GM10266 (cell line): Measurements from ENCODE around the gene MBD5.

Source experiments
- DNase-seq: peaks from one replicate; pipeline ENCODE4 v3.0.0; 2012; ENCODE audit errors: extremely low spot score
- TF ChIP-seq, protein P1 (sequence below): IDR thresholded peaks from 2 replicates; pipeline ENCODE4 v1.5.1; 2012; ENCODE audit warnings: mild to moderate bottlenecking, low read depth; ENCODE audit not compliant: control insufficient read depth, insufficient read depth; ENCODE audit errors: missing control alignments

Gene MBD5

DNA sequence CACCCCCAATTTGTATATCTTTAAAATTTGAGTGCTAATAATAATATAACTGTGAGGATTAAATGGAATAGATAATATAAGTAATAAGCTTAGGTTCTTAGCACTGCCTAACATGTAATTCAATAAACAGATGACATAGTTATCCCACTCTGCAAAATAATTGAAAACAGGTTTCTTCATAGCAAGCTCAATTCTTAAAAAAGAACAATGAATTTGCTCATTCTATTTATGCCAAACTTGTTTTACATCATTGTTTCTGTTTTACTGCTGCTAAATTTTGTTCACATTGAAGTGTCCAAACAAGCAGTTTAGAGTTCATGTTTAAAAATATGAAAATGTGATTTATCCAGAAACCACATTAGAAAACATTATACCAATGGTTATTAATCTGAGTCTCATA, 217.0 kb downstream of the MBD5 start:
- no peak for DNase-seq
- TF ChIP-seq, protein P1, sequence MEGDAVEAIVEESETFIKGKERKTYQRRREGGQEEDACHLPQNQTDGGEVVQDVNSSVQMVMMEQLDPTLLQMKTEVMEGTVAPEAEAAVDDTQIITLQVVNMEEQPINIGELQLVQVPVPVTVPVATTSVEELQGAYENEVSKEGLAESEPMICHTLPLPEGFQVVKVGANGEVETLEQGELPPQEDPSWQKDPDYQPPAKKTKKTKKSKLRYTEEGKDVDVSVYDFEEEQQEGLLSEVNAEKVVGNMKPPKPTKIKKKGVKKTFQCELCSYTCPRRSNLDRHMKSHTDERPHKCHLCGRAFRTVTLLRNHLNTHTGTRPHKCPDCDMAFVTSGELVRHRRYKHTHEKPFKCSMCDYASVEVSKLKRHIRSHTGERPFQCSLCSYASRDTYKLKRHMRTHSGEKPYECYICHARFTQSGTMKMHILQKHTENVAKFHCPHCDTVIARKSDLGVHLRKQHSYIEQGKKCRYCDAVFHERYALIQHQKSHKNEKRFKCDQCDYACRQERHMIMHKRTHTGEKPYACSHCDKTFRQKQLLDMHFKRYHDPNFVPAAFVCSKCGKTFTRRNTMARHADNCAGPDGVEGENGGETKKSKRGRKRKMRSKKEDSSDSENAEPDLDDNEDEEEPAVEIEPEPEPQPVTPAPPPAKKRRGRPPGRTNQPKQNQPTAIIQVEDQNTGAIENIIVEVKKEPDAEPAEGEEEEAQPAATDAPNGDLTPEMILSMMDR: no peak

DNA sequence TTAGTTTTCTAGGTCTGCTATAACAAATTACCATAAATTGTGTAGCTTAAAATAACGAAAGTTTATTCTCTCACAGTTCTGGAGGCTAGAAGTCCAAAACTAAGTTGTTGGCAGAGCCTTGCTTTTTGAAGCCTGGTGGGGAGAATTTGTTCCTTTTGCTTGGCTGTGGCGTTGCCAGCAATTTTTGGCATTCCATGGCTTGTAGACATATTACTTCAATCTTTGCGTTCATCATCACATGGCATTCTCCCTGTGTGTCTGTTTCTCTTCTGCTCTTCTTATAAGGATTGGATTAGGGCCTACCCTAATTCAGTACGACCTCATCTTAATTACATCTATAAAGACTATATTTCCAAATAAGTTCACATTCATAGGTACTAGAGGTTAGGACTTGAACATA, 217.7 kb downstream of the MBD5 start:
- DNase-seq: no peak

DNA sequence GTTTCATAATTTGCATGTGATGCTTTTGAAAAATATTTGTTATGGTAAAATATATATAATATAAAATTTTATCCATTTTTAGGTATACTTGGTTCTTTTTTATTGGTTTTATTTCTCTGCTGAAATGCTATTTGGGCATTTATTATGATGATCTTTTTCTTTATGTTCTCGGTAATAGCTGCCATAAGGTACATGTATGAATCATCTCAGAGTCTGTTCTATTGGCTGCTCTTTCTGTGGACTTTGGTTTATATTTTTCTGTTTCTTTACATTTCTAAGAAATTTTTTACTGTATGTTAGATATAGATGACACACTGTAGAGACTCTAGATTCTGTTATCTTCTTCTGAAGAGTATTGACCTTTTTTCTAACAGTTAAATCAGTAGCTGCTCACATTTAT, 219.9 kb downstream of the MBD5 start:
- TF ChIP-seq, protein P1: no peak
- no peak for DNase-seq

More for the DNA sequence above, 217.7 kb downstream of the MBD5 start:
- TF ChIP-seq, protein P1: no peak

DNA sequence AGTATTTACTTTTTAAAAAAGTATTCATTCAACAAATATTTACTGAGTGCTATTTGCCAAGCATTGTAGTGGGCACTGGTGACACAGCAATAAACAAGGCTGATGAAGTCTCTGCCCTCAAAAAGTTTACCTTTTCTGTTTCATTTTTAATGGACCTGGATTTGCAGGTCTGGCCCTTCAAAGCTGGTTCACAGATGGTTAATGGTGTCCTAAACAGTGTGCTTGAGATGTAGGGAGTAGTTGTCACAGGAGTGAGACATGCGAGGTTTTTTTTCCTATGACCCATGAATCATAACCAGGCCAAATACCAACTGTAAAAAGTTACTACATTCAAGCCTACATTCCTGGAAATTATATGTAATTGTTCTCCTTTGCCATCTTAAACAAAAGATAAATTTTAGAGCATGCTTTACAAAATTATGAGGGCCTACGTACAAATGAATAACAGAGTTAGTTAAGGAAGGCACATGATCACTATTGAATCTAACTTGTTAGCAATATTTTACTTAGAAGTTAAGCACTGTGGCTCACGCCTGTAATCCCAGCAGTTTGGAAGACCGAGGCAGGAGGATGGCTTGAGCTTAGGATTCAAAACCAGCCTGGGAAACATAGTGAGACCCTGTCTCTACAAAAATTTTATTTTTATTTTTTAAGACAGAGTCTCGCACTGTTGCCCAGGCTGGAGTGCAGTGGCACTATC, 223.9 kb downstream of the MBD5 start:
- TF ChIP-seq, protein P1: no peak
- DNase-seq: no peak

DNA sequence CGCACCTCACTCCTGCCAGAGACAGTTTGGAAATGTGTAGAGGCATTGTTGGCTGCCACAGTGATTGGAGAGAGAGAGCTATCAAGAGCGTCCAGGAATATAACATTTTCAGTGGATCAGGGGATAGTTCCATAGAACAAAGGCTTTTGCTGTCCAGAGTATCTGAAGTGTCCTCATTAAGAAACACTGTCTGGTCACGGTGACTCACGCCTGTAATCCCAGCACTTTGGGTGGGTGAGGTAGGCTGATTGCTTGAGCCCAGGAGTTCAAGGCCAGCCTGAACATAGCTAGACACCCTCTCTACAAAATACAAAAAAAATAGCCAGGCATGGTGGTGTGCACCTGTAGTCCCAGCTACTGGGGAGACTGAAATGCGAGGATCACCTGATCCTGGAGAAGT, 231.1 kb downstream of the MBD5 start:
- DNase-seq: no peak
- TF ChIP-seq, protein P1: no peak

DNA sequence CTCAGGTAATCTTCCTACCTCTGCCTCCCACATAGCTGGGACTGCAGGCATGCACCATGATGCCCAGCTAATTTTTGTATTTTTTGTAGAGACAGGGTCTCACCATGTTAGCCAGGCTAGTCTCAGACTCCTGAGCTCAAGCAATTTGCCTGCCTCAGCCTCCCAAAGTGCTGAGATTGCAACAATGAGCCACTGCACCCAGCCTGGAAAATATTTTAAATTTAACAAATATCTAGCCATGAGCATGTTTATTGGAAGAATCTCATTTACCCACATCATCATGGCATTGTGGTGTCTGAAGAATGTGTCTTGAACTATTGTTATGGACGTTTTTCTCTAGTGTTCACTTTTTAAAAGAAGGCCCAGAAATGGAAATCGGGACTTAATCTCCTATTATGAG, 231.8 kb downstream of the MBD5 start:
- no peak for DNase-seq
- TF ChIP-seq, protein P1: no peak

DNA sequence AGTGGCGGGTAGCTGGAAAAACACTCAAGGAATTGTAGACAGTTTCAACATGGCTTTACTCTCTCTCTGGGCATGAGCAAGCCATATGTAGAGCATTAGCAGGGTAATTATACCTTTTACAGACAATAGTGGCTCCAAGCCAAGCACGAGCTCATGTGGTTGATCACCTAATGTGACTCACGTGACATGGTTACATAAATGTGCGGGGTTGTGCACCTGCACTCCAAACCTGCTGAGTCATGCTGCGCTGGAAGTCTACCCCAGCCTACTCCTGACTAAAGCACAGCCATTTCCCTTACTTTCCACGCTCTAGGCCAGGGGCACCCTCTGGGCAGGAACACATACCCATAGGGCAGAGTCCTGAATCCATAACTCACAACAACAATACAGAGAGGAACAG, 232.8 kb downstream of the MBD5 start:
- DNase-seq: no peak

More for the DNA sequence above, 232.8 kb downstream of the MBD5 start:
- TF ChIP-seq, protein P1: no peak
